ENCODE data around the gene SOD3. TPM values are rescaled to one million over a fixed set of nuclear protein-coding genes. Genes with fewer than 3 reads are reported as not detected.

Gene SOD3
- total RNA-seq, 4 donors from 2014 or later: 18.4 to 55.8 (median 23.3) TPM

GRCh38 chr4:24846716-24847115 is 51.3 kb downstream of the SOD3 start:
- no peak overlapping the region for H3K27ac ChIP-seq
- no peaks in the 10 kb centered on the region for H3K9me3 ChIP-seq
- DNase-seq (ENCODE audit: low spot score in 2 of 2): no peak
- H3K4me1 ChIP-seq: peaks cover 8% of the 10 kb centered on the region
- no peaks in the 10 kb centered on the region for H3K27me3 ChIP-seq
- WGBS: 89% methylated on average over 5 of the region's 5 CpGs
- no peak overlapping the region for H3K4me3 ChIP-seq
- H3K36me3 ChIP-seq: peaks cover 7% of the 10 kb centered on the region
- TF ChIP-seq EP300 (IDR thresholded peaks at IDR 0.05) (no peak), POLR2AphosphoS5 (IDR thresholded peaks at IDR 0.05) (no peak), POLR2A (IDR thresholded peaks at IDR 0.05) (no peak), CTCF (IDR thresholded peaks at IDR 0.05) (no peak)

- WGBS: 90% methylated on average over 4 of the region's 4 CpGs
- no peaks in the 10 kb centered on the region for H3K27me3 ChIP-seq
- peaks cover 10% of the 10 kb centered on the region for H3K4me1 ChIP-seq
- no peak overlapping the region for H3K27ac ChIP-seq
- no peak overlapping the region for H3K4me3 ChIP-seq
- H3K9me3 ChIP-seq: no peaks in the 10 kb centered on the region
- DNase-seq (ENCODE audit: low spot score in 2 of 2): no peak
- TF ChIP-seq CTCF (IDR thresholded peaks at IDR 0.05) (no peak), POLR2A (IDR thresholded peaks at IDR 0.05) (no peak), POLR2AphosphoS5 (IDR thresholded peaks at IDR 0.05) (no peak), EP300 (IDR thresholded peaks at IDR 0.05) (no peak)
- peaks cover 7% of the 10 kb centered on the region for H3K36me3 ChIP-seq
Measured at GRCh38 chr4:24849351-24849750, 54.0 kb downstream of the SOD3 start.

GRCh38 chr4:24849756-24850155 is 54.4 kb downstream of the SOD3 start:
- 74% methylated on average over 2 of the region's 2 CpGs for WGBS
- Histone ChIP-seq H3K4me1 (peaks cover 10% of the 10 kb centered on the region), H3K36me3 (peaks cover 7% of the 10 kb centered on the region), H3K4me3 (no peak overlapping the region), H3K27ac (no peak overlapping the region), H3K9me3 (no peaks in the 10 kb centered on the region), H3K27me3 (no peaks in the 10 kb centered on the region)
- no peak for DNase-seq (ENCODE audit: low spot score in 2 of 2)
- TF ChIP-seq POLR2AphosphoS5 (IDR thresholded peaks at IDR 0.05): no peak
- TF ChIP-seq CTCF (IDR thresholded peaks at IDR 0.05): no peak
- TF ChIP-seq POLR2A (IDR thresholded peaks at IDR 0.05): no peak
- no peak for TF ChIP-seq EP300 (IDR thresholded peaks at IDR 0.05)

Other genes with a start within 250 kb of the SOD3 start
- 100 to 1,000 TPM; 134 to 325 (median 137) TPM for gene DHX15, start 211.0 kb upstream of the SOD3 start, total RNA-seq
- 10 to 100 TPM in 2 of 4 donors, 1 to 10 TPM in 2; 6.5 to 17.4 (median 12.3) TPM for gene CCDC149, start 117.5 kb downstream of the SOD3 start, total RNA-seq
- under 1 TPM; 0.26 to 0.72 (median 0.50) TPM for gene LGI2, start 235.4 kb downstream of the SOD3 start, total RNA-seq

All from suprapubic skin (tissue), 4 donors.